ENCODE data around the gene ATP5F1D.
A peak's percentile ranks its signal among the peaks of the same experiment; 100 is the strongest.

- TF ChIP-seq CTCF (IDR thresholded peaks at IDR 0.05) (peak; percentile 94 to 96), EP300 (IDR thresholded peaks at IDR 0.05) (no peak)
Observed at GRCh38 chr19:1239796-1240737, 1.5 kb upstream of the ATP5F1D start.

Measured in suprapubic skin (tissue), 3 donors.